ENCODE results near the gene NINJ2. TPM values are rescaled to one million over a fixed set of nuclear protein-coding genes. Genes with fewer than 3 reads are reported as not detected.

Gene NINJ2
- polyA plus RNA-seq, 2 of the 4 experiments (the other 2 are of a cell fraction), result 0.76 to 1.2 TPM

GRCh38 chr12:541676-542324 is 121.4 kb downstream of the NINJ2 start:
- no peak for ATAC-seq
- ChIA-PET CTCF (interaction anchor here (3.7 to 4.9 kb wide), 4 partner anchors 88 to 100 kb away, joined by 35 to 45 read pairs (median 39); no protein-coding TSS in a partner anchor), POLR2A (no interaction called here)
- no peak for FAIRE-seq
- no peak for DNase-seq (ENCODE audit: low read depth in 1 of 2, low spot score in 1 of 2)
- Histone ChIP-seq H3K27ac (peak overlapping the region in 1 of 2 experiments; percentile 32; a peak in 1 of 6 replicates), H3K4me2 (no peak overlapping the region), H3K9me3 (no peaks in the 10 kb centered on the region), H3K4me1 (peaks cover 23% of the 10 kb centered on the region; the same call in 1 of the 3 replicates), H3K4me3 (no peak overlapping the region)
- TF ChIP-seq RFX5 (IDR thresholded peaks at IDR 0.05) (no peak), HOXB13 (CRISPR knock-in tag; IDR thresholded peaks at IDR 0.05; ENCODE audit: low read depth) (no peak), CBX2 (IDR thresholded peaks at IDR 0.05; ENCODE audit: borderline replicate concordance, low read depth) (no peak), TP53 (CRISPR knock-in tag; IDR thresholded peaks at IDR 0.05) (no peak), BHLHE40 (IDR thresholded peaks at IDR 0.05; ENCODE audit: low read depth, low read length) (no peak)
- WGBS (ENCODE audit: missing lambda C conversion rate), result 70% methylated on average over 8 of the region's 9 CpGs

GRCh38 chr12:539540-540310 is 123.5 kb downstream of the NINJ2 start:
- FAIRE-seq (no peak), ATAC-seq (peak in 1 of 2 experiments; percentile 30; a peak in 1 of 6 replicates), DNase-seq (ENCODE audit: low read depth in 1 of 2, low spot score in 1 of 2) (no peak)
- 85% methylated on average over 18 of the region's 18 CpGs for WGBS (ENCODE audit: missing lambda C conversion rate)
- POLR2A ChIA-PET, result interaction anchor here (0.6 kb wide), 1 partner anchor 91 kb away, joined by 3 read pairs; no protein-coding TSS in a partner anchor
- H3K9me3 ChIP-seq, result no peaks in the 10 kb centered on the region
- no peak overlapping the region for H3K4me3 ChIP-seq
- CTCF ChIA-PET, result interaction anchor here (0.6 to 7.6 kb wide), 5 partner anchors 8 to 108 kb away, joined by 3 to 75 read pairs (median 35); no protein-coding TSS in a partner anchor
- TF ChIP-seq, protein P1, sequence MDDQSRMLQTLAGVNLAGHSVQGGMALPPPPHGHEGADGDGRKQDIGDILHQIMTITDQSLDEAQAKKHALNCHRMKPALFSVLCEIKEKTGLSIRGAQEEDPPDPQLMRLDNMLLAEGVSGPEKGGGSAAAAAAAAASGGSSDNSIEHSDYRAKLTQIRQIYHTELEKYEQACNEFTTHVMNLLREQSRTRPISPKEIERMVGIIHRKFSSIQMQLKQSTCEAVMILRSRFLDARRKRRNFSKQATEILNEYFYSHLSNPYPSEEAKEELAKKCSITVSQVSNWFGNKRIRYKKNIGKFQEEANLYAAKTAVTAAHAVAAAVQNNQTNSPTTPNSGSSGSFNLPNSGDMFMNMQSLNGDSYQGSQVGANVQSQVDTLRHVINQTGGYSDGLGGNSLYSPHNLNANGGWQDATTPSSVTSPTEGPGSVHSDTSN (IDR thresholded peaks at IDR 0.05), result no peak
- TF ChIP-seq, protein P2, sequence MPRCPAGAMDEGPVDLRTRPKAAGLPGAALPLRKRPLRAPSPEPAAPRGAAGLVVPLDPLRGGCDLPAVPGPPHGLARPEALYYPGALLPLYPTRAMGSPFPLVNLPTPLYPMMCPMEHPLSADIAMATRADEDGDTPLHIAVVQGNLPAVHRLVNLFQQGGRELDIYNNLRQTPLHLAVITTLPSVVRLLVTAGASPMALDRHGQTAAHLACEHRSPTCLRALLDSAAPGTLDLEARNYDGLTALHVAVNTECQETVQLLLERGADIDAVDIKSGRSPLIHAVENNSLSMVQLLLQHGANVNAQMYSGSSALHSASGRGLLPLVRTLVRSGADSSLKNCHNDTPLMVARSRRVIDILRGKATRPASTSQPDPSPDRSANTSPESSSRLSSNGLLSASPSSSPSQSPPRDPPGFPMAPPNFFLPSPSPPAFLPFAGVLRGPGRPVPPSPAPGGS (IDR thresholded peaks at IDR 0.05), result no peak
- TF ChIP-seq PHF8 (IDR thresholded peaks at IDR 0.05; ENCODE audit: borderline replicate concordance, low read depth), result no peak
- no peak for TF ChIP-seq EHMT2 (IDR thresholded peaks at IDR 0.05; ENCODE audit: low read depth)
- TF ChIP-seq USF2 (IDR thresholded peaks at IDR 0.05), result no peak
- no peak for TF ChIP-seq KDM1A (IDR thresholded peaks at IDR 0.05; ENCODE audit: low read depth)
- TF ChIP-seq ESRRA (IDR thresholded peaks at IDR 0.05; ENCODE audit: borderline replicate concordance, low read length), result no peak
- TF ChIP-seq JUN (IDR thresholded peaks at IDR 0.05), result no peak
- H3K27ac ChIP-seq, result no peak overlapping the region
- no peak overlapping the region for H3K4me2 ChIP-seq
- H3K4me1 ChIP-seq, result peaks cover 16% of the 10 kb centered on the region; the same call in 1 of the 3 replicates

DNA sequence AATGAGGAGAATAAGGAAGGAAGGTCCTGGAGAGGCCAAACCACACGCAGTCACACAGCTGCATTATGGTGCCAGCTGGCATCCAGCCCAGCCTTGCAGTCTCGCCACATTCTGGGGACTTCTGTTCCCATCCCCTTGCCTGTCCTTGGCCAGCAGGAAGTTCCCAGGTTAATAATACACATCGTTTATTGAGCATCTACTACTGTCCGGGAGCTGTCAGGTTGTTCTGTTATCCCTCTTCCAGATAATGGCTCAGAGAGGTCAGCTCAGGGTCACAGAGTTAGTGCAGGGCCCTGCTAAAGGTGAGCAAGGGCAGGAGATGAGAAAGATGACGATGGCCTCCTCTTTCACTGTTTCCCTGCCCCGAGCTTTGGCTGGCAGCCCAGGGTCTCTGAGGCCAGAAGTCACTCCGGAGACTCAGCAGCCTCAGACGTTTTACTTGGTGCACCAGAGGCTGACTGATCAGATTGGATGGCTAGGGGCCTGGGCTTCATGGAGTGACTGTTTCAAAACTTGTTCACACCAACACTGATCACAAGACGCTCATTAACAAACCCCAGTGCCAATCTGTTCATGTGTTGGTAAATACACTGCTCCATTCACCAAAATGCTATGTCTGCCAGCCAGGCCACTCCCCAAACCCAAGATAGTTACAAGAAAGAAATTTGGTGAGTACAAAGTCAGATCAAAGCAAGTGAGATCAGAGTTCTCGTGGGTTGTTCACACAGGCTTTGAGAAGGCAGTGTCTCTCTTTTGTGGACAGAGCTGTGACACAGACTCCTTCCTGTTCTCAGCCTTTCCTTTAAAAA is 124.3 kb downstream of the NINJ2 start:
- 37% methylated on average over 10 of the region's 10 CpGs for WGBS (ENCODE audit: missing lambda C conversion rate)
- H3K4me2 ChIP-seq, result 0 out of 3 replicates have a peak overlapping the region, but pooled peaks have one; percentile 1
- DNase-seq (ENCODE audit: low read depth in 1 of 2, low spot score in 1 of 2) (peak in 1 of 2 experiments; percentile 55), ATAC-seq (no peak; a peak in 2 of 6 replicates), FAIRE-seq (no peak)
- ChIA-PET CTCF (interaction anchor here (0.6 to 7.6 kb wide), 4 partner anchors 9 to 97 kb away, joined by 3 to 75 read pairs (median 38); no protein-coding TSS in a partner anchor), POLR2A (interaction anchor here (0.6 to 0.7 kb wide), 2 partner anchors 56 to 90 kb away, joined by 3 to 5 read pairs; no protein-coding TSS in a partner anchor)
- H3K9me3 ChIP-seq, result no peaks in the 10 kb centered on the region
- peaks cover 16% of the 10 kb centered on the region; the same call in 1 of the 3 replicates for H3K4me1 ChIP-seq
- H3K27ac ChIP-seq, result 0 out of 6 replicates have a peak overlapping the region, but pooled peaks of 1 of the 2 experiments have one; percentile 19
- no peak overlapping the region for H3K4me3 ChIP-seq
- no peak for TF ChIP-seq ESRRA (IDR thresholded peaks at IDR 0.05; ENCODE audit: borderline replicate concordance, low read length)
- TF ChIP-seq SMC3 (IDR thresholded peaks at IDR 0.05), result no peak
- no peak for TF ChIP-seq ELK1 (IDR thresholded peaks at IDR 0.05; ENCODE audit: low read depth, low read length)
- no peak for TF ChIP-seq KDM1A (IDR thresholded peaks at IDR 0.05; ENCODE audit: low read depth)
- TF ChIP-seq, protein P2 (IDR thresholded peaks at IDR 0.05), result no peak
- TF ChIP-seq TFCP2L1 (CRISPR knock-in tag; IDR thresholded peaks at IDR 0.05), result no peak
- TF ChIP-seq TP53 (CRISPR knock-in tag; IDR thresholded peaks at IDR 0.05), result no peak
- TF ChIP-seq HES2 (IDR thresholded peaks at IDR 0.05), result no peak
- TF ChIP-seq NPAS2 (CRISPR knock-in tag; IDR thresholded peaks at IDR 0.05; ENCODE audit: borderline replicate concordance), result no peak
- TF ChIP-seq USF2 (IDR thresholded peaks at IDR 0.05), result no peak
- no peak for TF ChIP-seq FOSB (CRISPR knock-in tag; IDR thresholded peaks at IDR 0.05)
- no peak for TF ChIP-seq POLR2AphosphoS2 (conservative IDR thresholded peaks at IDR 0.05; ENCODE audit: low read length)

Measured in A549 (cell line).